ENCODE measurements around the gene MYO1D. TPM values are rescaled to one million over a fixed set of nuclear protein-coding genes. Genes with fewer than 3 reads are reported as not detected.

Gene MYO1D
- total RNA-seq, 1 experiment from 2014 or later: 35.7 TPM

DNA sequence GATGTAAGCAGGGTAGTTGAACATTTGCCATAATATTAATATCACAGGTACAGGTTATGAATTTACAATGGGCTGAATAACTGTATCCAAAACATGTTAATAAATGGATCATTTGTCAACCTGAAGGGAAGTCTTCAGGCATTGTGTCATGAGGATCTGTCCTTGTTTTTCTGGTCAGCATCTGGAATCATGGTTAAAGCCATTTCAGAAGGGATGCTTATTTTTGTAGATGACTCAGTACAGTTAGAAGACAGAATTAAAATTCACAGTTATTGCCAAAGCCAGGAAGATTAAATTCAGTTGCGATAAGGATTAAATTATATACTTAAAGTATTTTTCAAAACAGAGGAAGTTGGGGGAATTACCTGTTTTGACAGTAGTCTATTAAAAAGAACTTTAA lies 424.6 kb downstream of the MYO1D start:
- Histone ChIP-seq H2AFZ (ENCODE audit: low read depth, low read length, poor library complexity, severe bottlenecking) (no peak overlapping the region), H3K36me3 (ENCODE audit: control insufficient read depth in 1 of 2, insufficient read depth in 2 of 2, low read length in 2 of 2) (peaks cover 71 to 79% of the 10 kb centered on the region in 2 experiments), H3K9ac (ENCODE audit: low read length) (no peak overlapping the region), H3K27ac (ENCODE audit: low read depth, low read length) (no peak overlapping the region), H4K20me1 (ENCODE audit: insufficient read depth) (peaks cover 31% of the 10 kb centered on the region; the same call in 1 of the 2 replicates), H3K79me2 (ENCODE audit: insufficient read depth, low read length) (peaks cover 99% of the 10 kb centered on the region), H3K9me2 (ENCODE audit: insufficient read depth) (no peaks in the 10 kb centered on the region), H3K9me3 (ENCODE audit: control insufficient read depth in 1 of 2, insufficient read depth in 1 of 2, low read depth in 1 of 2, low read length in 2 of 2) (no peaks in the 10 kb centered on the region), H3K27me3 (ENCODE audit: insufficient read depth, low read length) (no peaks in the 10 kb centered on the region), H3K4me1 (ENCODE audit: control insufficient read depth in 1 of 2, insufficient read depth in 2 of 2, low read length in 2 of 2) (no peaks in the 10 kb centered on the region), H3K4me2 (ENCODE audit: low read length) (no peak overlapping the region), H3K4me3 (replicated peaks in 1 of 2; ENCODE audit: low read depth in 1 of 2, low read length in 2 of 2) (no peak overlapping the region)
- CTCF ChIA-PET: no interaction called here
- ATAC-seq (no peak), DNase-seq (ENCODE audit: low read depth, low spot score) (no peak)
- intact Hi-C loops (cut with micrococcal nuclease): loop anchor here (10.0 kb wide), 1 partner anchor 63 kb away; no protein-coding TSS in a partner anchor
- POLR2A ChIA-PET: no interaction called here
- RAD21 ChIA-PET (ENCODE audit: low non-redundant PET in 1 of 2, low total read pairs in 2 of 2, uncharacterized antibody in 2 of 2, unreplicated experiment in 2 of 2): no interaction called here
- no TSS peak for BruUV-seq (replicated peaks)
- TF ChIP-seq POLR2A (IDR thresholded peaks at IDR 0.05; ENCODE audit: borderline replicate concordance, extremely low read depth, insufficient read depth, insufficient read length) (no peak), EGR1 (IDR thresholded peaks at IDR 0.05; ENCODE audit: low read depth) (no peak), CBX3 (IDR thresholded peaks at IDR 0.05; ENCODE audit: low read depth) (no peak), ZNF274 (IDR thresholded peaks at IDR 0.05; ENCODE audit: low read depth, low read length) (no peak), SP1 (IDR thresholded peaks at IDR 0.05; ENCODE audit: low read depth) (no peak), TCF7L2 (IDR thresholded peaks at IDR 0.05; ENCODE audit: borderline replicate concordance, extremely low read depth, insufficient read depth, insufficient read length) (no peak), CEBPB (IDR thresholded peaks at IDR 0.05; ENCODE audit: low read depth) (no peak), YY1 (IDR thresholded peaks at IDR 0.05; ENCODE audit: extremely low read depth, insufficient replicate concordance, low read depth, low read length) (no peak), EZH2 (IDR thresholded peaks at IDR 0.05) (no peak), ATF3 (IDR thresholded peaks at IDR 0.05) (no peak), POLR2AphosphoS5 (IDR thresholded peaks at IDR 0.05; ENCODE audit: low read depth, low read length) (no peak), SIN3A (IDR thresholded peaks at IDR 0.05; ENCODE audit: low read depth) (no peak), EZH2phosphoT487 (IDR thresholded peaks at IDR 0.05; ENCODE audit: borderline replicate concordance) (no peak)
- TF ChIP-seq, protein P1, sequence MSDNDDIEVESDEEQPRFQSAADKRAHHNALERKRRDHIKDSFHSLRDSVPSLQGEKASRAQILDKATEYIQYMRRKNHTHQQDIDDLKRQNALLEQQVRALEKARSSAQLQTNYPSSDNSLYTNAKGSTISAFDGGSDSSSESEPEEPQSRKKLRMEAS (IDR thresholded peaks at IDR 0.05): no peak
- TF ChIP-seq, protein P2, sequence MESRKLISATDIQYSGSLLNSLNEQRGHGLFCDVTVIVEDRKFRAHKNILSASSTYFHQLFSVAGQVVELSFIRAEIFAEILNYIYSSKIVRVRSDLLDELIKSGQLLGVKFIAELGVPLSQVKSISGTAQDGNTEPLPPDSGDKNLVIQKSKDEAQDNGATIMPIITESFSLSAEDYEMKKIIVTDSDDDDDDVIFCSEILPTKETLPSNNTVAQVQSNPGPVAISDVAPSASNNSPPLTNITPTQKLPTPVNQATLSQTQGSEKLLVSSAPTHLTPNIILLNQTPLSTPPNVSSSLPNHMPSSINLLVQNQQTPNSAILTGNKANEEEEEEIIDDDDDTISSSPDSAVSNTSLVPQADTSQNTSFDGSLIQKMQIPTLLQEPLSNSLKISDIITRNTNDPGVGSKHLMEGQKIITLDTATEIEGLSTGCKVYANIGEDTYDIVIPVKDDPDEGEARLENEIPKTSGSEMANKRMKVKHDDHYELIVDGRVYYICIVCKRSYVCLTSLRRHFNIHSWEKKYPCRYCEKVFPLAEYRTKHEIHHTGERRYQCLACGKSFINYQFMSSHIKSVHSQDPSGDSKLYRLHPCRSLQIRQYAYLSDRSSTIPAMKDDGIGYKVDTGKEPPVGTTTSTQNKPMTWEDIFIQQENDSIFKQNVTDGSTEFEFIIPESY (IDR thresholded peaks at IDR 0.05; ENCODE audit: extremely low read depth, insufficient replicate concordance, low read length): no peak

All from HCT116 (cell line).